Stimulated activated CD4-positive, alpha-beta T cell treated with anti-CD3 and anti-CD28 coated beads, Interleukin-4, amount 100 ng/mL, for 4 hours (primary cell): ENCODE data around the gene SPSB2.
"Not testable (repeated sequence)": the region's sequence is repeated elsewhere in the genome, so short reads cannot be mapped to it uniquely, and the experiment has no call there.

Experiments
- DNase-seq, 2 experiments: peaks; one replicate each; pipeline ENCODE4 v3.0.0-alpha.2; 2020

SPSB2 gene

DNA sequence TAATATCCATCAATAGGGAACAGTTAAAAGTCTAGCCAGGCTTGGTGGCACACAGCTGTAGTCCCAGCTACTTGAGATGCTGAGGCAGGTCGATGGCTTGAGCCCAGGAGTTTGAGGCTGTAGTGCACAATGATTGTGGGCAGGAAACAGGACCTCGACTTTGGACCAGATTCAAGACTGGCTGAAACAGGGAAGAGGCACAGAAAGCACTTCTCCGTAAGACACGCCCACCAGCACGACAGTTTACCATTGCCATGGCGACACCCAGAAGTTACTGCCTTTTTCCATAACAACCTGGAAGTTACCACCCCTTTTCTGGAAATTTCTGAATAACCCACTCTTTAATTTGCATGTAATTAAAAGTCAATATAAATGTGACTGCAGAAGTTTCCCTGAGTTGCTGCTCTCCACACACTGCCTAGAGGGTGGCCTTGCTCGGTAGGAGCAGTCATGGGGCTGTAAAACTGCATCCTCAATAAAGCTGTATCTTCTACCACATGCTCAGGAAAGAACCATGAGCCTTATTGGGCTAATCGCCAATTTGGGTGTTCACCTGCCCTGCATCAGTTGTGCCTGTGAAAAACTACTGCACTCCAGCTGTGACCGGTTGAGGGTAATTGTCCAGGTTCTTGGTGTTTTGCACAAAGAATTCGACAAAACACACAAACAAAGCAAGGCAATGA lies 26.9 kb upstream of the SPSB2 start:
- DNase-seq = peak in 1 of 2 experiments; percentile 35

DNA sequence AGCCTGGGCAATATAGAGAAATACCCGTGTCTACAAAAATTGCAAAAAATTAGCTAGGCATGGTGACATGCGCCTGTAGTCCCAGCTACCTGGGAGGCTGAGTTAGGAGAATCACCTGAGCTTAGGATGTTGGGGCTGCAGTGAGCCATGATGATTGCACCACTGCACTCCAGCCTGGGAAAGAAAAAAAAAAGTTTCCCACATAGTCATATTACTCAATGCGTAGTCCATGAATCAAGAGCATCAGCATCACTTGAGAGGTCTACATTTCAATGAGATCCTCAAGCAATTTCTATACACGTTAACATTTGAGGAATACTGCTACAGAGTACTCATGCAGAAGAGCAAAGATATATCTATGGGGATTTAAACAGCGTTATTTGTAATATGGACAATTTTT lies 26.3 kb upstream of the SPSB2 start:
- no peak for DNase-seq

GRCh38 chr12:6896846-6897435 lies 23.8 kb upstream of the SPSB2 start:
- no peak for DNase-seq

GRCh38 chr12:6894321-6894720 lies 21.2 kb upstream of the SPSB2 start:
- DNase-seq = no peak

DNA sequence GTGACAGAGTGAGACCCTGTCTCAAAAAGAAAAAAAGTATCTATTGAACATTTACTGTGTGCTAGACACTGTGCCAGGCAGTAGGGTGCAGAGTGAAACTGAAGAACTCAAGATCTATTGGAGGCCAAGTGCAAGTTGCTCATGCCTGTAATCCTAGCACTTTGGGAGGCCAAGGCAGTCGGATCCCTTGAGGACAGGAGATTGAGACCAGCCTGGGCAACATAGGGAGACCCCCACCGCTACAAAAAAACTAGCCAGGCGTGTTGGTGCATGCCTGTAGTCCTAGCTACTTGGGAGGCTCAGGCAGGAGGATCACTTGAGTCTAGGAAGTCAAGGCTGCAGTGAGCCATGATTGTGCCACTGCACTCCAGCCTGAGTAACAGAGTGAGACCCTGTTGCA lies 19.6 kb upstream of the SPSB2 start:
- DNase-seq = not testable (repeated sequence)

DNA sequence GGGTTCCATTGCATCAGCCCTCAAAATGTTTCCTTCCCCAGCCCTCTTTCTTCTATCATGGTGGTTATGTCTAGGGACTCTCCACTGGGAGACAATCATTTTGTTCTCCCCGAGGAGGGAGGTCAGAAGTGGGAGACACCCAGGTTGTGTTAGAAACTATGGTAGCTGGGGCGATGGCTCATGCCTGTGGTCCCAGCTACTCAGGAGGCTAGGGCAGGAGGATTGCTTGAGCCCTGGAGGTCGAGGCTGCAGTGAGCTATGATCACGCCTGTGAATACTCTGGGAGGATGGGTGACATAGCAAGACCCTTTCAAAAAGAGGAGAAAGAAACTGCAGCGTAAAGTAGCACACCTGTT lies 18.5 kb upstream of the SPSB2 start:
- DNase-seq = no peak

DNA sequence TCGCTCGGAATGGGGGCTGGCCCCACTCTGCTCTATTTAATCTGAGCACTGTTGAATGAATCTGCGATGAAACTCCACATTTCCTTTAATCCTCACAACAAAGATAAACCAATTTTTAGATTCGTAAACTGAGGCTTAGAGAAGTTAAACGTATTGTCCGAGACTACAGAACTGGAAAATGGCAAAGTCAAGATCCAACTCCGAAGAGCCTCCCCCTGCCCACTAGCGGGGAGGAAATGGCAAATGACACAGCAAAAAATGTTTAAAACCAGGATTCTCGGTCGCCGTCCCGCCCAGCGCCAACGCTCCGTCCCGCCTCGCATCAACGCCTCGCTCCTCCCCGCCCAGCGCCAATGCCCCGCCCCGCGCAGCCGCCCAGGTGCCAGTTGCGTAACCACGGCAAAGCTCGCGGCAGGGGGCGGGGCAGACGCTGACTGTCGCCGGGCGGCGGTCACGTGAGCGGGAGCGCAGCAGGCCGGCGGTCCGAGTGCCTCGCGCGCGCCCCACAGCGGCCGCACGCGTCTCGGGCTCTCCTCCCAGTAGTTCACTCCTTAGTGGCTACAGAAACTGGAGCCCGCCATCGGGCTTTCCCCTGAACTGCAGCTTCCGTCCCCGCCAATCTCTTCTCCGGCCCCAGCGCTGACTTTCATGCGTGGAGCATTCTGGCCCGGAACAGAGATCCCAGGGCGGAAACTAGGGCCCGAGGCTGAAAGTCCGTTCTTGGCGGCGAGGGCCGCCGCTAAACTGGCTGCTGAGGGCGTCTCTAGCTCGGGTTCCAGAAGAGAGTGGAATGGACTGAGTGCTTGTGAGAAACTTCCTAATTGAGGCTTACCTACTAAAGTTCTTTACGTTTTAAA lies 17.9 kb upstream of the SPSB2 start:
- DNase-seq = peak; percentile 97 to 100

DNA sequence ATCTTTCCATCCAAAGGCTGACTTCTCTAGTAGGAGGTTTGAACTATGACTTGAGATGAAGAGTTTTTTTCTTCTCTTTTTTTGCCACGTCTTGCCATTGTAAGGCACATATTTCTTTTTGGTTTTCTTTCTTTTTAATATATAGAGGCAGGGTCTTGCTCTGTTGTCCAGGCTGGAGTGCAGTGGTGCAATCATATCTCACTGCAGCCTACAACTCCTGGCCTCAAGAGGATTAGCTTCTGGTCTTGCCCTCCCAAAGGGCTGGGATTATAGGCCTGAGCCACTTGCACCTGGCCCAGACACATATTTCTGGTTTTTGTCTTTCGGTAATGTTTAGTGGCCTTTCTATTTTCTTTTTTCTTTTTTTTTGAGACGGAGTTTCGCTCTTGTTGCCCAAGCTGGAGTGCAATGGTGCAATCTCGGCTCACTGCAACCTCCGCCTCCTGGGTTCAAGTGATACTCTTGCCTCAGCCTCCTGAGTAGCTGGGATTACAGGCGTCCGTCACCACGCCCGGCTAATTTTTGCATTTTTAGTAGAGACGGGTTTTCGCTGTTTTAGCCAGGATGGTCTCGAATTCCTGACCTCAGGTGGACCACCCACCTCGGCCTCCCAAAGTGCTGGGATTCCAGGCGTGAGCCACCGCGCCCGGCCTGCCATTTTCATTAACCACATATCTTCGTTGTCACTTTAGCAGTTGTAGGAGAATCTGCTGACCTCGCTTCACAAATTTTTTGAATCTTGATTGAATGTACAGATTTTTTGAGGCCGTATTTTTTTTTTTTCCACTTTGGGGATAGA lies 16.9 kb upstream of the SPSB2 start:
- not testable (repeated sequence) for DNase-seq

DNA sequence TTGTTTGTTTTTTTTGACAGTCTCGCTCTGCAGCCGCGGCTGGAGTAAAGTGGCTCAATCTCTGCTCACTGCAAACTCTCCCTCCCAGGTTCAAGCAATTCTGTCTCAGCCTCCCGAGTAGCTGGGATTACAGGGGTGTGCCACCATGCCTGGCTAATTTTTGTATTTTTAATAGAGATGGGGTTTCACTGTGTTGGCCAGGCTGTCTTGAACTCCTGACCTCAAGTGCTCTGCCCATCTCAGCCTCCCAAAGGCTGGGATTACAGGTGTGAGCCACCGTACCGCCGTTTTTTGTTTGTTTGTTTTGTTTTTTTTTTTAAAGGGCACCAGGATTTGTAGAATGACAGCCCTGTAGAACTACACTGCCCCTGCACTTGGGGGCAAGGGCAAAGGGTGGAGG lies 15.7 kb upstream of the SPSB2 start:
- DNase-seq = not testable (repeated sequence)

DNA sequence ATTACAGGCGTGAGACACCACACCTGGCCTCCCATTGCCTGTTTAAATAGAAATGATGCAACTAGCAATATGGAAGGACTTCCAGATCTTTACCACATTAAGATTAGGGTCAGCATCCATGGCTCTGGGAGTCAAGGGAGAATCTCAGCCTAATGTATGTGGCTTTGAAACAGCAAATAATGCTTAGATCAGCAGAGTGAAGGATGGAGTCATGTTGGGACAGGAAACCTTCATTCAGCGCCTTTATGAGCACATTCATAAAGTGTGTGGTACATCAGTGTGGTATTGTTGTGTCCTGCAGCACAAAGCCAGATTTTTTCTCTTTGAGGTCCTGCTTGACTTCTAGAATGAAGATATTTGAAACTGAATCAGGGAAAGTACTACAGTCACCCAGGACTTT lies 15.3 kb upstream of the SPSB2 start:
- no peak for DNase-seq

GRCh38 chr12:6887460-6887859 lies 14.4 kb upstream of the SPSB2 start:
- no peak for DNase-seq

DNA sequence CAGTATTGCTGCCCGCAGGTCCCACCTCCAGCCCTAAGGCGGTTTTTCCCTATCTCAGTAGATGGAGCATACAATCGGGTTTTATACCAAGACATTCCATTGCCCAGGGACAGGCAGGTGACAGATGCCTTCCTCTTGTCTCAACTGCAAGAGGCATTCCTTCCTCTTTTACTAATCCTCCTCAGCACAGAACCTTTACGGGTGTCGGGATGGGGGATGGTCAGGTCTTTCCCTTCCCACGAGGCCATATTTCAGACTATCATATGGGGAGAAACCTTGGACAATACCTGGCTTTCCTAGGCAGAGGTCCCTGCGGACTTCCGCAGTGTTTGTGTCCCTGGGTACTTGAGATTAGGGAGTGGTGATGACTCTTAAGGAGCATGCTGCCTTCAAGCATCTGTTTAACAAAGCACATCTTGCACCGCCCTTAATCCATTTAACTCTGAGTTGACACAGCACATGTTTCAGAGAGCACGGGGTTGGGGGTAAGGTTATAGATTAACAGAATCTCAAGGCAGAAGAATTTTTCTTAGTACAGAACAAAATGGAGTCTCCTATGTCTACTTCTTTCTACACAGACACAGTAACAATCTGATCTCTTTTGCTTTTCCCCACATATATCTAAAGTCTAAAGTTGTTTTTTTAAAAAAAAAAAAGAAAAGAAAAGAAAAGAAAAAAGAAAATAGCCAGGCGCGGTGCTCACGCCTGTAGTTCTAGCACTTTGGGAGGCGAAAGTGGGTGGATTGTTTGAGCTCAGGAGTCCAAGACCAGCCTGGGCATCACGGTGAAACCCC lies 13.3 kb upstream of the SPSB2 start:
- not testable (repeated sequence) for DNase-seq

DNA sequence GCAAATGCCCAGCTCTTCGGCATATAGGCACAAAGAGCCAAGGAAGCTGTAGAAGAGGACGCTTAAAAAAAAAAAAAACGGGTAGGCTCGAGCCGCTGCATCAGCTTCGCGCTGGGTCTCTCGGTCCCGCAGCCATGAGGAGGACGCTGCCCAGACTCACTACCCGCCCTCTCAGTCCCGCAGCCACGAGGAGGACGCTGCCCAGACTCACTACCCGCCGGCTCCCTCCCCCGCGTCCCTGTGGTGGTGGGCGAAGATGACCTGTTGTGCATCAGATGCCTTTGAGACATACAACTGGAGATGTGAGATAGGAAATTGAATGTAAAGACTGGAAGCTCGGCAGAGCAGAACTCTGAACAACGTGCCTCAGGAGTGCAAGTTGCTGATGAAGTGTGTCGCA lies 11.4 kb upstream of the SPSB2 start:
- no peak for DNase-seq

GRCh38 chr12:6883683-6884082 lies 10.6 kb upstream of the SPSB2 start:
- DNase-seq = no peak

DNA sequence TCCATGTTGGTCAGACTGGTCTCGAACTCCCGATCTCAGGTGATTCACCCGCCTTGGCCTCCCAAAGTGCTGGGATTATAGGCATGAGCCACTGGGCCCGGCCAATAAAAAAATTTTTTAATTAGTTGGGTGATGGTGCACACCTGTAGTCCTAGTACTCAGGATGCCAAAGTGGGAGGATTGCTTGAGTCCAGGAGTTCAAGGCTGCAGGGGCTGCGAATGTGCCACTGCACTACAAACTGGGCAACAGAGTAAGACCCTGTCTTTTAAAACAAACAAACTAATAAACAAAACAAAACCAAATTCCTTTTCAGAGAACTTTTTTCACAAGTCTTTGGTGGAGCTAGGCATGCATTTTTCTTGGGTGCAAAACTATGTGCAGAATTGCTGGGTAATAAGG lies 10.1 kb upstream of the SPSB2 start:
- no peak for DNase-seq

DNA sequence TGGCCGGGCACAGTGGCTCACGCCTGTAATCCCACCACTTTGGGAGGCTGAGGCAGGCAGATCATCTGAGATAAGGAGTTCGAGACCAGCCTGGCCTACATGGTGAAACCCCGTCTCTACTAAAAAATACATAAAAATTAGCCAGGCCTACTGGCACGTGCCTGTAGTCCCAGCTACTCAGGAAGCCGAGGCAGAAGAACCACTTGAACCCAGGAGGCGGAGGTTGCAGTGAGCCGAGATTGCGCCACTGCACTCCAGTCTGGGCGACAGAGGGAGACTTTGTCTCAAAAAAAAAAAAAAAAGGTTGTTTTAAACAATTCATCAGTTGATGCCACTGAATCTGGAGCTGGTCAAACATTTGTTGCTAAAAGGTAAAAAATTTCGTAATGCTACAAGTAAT lies 6.7 kb upstream of the SPSB2 start:
- DNase-seq = not testable (repeated sequence)

- DNase-seq = not testable (repeated sequence)
These were observed 889 bp upstream of the SPSB2 start for GRCh38 chr12:6874015-6874368.

- peak; percentile 77 to 86 for DNase-seq
These were observed 742 bp downstream of the SPSB2 start for GRCh38 chr12:6872073-6873048.

GRCh38 chr12:6871052-6871957 lies 1.8 kb downstream of the SPSB2 start:
- DNase-seq = peak in 1 of 2 experiments; percentile 11

DNA sequence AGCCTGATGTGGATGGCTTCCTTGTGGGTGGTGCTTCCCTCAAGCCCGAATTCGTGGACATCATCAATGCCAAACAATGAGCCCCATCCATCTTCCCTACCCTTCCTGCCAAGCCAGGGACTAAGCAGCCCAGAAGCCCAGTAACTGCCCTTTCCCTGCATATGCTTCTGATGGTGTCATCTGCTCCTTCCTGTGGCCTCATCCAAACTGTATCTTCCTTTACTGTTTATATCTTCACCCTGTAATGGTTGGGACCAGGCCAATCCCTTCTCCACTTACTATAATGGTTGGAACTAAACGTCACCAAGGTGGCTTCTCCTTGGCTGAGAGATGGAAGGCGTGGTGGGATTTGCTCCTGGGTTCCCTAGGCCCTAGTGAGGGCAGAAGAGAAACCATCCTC lies 2.8 kb downstream of the SPSB2 start:
- DNase-seq = not testable (repeated sequence)
